ENCODE results near the gene DNASE2B.

DNA sequence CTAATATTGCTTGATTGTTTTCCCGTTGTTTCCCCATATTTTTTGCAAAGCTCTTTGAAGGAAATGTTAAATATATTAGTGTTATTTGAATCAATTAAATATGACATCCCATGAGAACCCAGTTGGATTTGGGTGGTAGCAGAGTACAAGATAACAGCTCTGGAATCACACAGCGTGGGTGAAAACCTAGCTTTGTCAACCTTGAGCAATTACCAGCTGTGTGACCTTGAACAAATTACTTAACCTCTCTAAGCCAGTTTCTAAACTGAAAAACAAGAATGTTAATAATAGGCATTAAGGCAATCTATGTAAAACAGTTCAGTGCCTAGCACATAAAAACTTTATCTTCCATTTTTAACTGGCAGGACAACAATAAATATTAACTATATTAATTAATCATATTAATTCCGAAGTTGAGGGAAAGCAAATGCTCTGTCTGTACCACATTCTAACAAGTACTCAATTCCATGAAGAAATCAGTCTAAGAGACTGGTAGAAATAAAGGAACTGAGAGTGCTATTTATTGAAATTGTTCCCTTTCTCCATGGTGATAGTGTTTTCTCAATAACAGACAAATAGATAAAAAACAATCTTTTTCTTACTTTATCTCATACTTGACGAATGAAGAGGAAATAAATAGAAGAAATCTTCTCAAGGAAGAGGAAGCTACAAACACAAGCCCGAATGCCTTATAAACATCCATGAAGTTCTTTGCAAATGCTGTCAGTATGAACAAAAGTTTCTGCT is 27.0 kb downstream of the DNASE2B start:
- TF ChIP-seq, protein P1, sequence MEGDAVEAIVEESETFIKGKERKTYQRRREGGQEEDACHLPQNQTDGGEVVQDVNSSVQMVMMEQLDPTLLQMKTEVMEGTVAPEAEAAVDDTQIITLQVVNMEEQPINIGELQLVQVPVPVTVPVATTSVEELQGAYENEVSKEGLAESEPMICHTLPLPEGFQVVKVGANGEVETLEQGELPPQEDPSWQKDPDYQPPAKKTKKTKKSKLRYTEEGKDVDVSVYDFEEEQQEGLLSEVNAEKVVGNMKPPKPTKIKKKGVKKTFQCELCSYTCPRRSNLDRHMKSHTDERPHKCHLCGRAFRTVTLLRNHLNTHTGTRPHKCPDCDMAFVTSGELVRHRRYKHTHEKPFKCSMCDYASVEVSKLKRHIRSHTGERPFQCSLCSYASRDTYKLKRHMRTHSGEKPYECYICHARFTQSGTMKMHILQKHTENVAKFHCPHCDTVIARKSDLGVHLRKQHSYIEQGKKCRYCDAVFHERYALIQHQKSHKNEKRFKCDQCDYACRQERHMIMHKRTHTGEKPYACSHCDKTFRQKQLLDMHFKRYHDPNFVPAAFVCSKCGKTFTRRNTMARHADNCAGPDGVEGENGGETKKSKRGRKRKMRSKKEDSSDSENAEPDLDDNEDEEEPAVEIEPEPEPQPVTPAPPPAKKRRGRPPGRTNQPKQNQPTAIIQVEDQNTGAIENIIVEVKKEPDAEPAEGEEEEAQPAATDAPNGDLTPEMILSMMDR (IDR thresholded peaks at IDR 0.05 in 4 of 5, conservative IDR thresholded peaks at IDR 0.05 in 1 of 5): no peak
- no peak for TF ChIP-seq POLR2A (IDR thresholded peaks at IDR 0.05)
